ENCODE data around the gene PDC. TPM values are rescaled to one million over a fixed set of nuclear protein-coding genes. Genes with fewer than 3 reads are reported as not detected.
"Not testable (repeated sequence)": the region's sequence is repeated elsewhere in the genome, so short reads cannot be mapped to it uniquely, and the experiment has no call there.

PDC gene
- total RNA-seq, 6 experiments from 2014 or later = not detected

- no peak overlapping the region for H3K4me3 ChIP-seq
- intact Hi-C loops (cut with DNase I) = no loop called here
- TF ChIP-seq POLR2A (IDR thresholded peaks at IDR 0.05) (no peak), CTCF (IDR thresholded peaks at IDR 0.05) (no peak)
- H3K36me3 ChIP-seq = no peaks in the 10 kb centered on the region
- no peak for DNase-seq
- 71% methylated on average over 2 of the region's 2 CpGs for WGBS (ENCODE audit: insufficient coverage, low coverage, low lambda C conversion rate, missing lambda C conversion rate)
- H3K27me3 ChIP-seq = no peaks in the 10 kb centered on the region
- H3K9me3 ChIP-seq = no peaks in the 10 kb centered on the region
- H3K27ac ChIP-seq = no peak overlapping the region
- no peaks in the 10 kb centered on the region for H3K4me1 ChIP-seq
- no peak for ATAC-seq
Measured at GRCh38 chr1:186465946-186466345, 5.0 kb upstream of the PDC start.

DNA sequence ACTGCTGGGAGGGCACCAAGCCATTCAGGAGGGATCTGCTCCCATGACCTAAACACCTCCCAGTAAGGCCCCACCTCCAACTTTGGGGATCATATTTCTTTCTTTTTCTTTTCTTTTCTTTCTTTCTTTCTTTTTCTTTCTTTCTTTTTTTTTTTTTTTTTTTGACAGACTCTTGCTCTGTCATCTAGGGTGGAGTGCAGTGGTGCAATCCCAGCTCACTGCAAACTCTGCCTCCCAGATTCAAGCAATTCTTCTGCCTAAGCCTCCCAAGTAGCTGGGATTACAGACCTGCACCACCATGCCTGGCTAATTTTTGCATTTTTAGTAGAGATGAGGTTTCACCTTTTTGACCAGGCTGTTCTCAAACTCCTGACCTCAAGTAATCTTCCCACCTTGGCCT, 4.6 kb upstream of the PDC start:
- H3K4me3 ChIP-seq; intact Hi-C loops (cut with DNase I); DNase-seq; H3K27ac ChIP-seq; H3K9me3 ChIP-seq; H3K27me3 ChIP-seq; H3K36me3 ChIP-seq; H3K4me1 ChIP-seq; ATAC-seq: not testable (repeated sequence)

- Histone ChIP-seq H3K9me3 (no peaks in the 10 kb centered on the region), H3K4me1 (no peaks in the 10 kb centered on the region), H3K4me3 (no peak overlapping the region), H3K27me3 (no peaks in the 10 kb centered on the region), H3K36me3 (no peaks in the 10 kb centered on the region), H3K27ac (no peak overlapping the region)
- intact Hi-C loops (cut with DNase I) = no loop called here
- DNase-seq (no peak), ATAC-seq (no peak)
- WGBS (ENCODE audit: insufficient coverage, low coverage, low lambda C conversion rate, missing lambda C conversion rate) = 71% methylated on average over 3 of the region's 3 CpGs
- no peak for TF ChIP-seq CTCF (IDR thresholded peaks at IDR 0.05)
- TF ChIP-seq POLR2A (IDR thresholded peaks at IDR 0.05) = no peak
Measured at GRCh38 chr1:186463926-186464325, 3.0 kb upstream of the PDC start.

- TF ChIP-seq CTCF (IDR thresholded peaks at IDR 0.05) = no peak
- no peak for TF ChIP-seq POLR2A (IDR thresholded peaks at IDR 0.05)
- no peaks in the 10 kb centered on the region for H3K4me1 ChIP-seq
- ATAC-seq (no peak), DNase-seq (no peak)
- H3K9me3 ChIP-seq = no peaks in the 10 kb centered on the region
- no peaks in the 10 kb centered on the region for H3K27me3 ChIP-seq
- 33% methylated on average over 3 of the region's 5 CpGs for WGBS (ENCODE audit: insufficient coverage, low coverage, low lambda C conversion rate, missing lambda C conversion rate)
- intact Hi-C loops (cut with DNase I) = no loop called here
- no peak overlapping the region for H3K27ac ChIP-seq
- no peaks in the 10 kb centered on the region for H3K36me3 ChIP-seq
- H3K4me3 ChIP-seq = no peak overlapping the region
Measured at GRCh38 chr1:186463511-186463910, 2.6 kb upstream of the PDC start.

DNA sequence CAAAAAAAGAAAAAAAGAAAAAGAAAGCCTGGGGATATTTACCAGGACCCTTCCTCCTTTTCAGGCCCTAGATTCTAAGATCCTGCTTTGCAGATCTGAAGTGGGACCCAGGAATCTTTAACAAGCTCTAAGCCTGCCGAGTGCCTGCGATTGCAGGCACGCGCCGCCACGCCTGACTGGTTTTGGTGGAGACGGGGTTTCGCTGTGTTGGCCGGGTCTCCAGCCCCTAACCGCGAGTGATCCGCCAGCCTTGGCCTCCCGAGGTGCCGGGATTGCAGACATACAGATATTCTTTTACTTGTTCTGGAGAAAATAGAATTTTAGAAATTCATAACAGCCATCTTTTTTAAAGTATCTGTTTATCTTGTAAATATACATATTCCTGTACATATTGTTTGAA, 1.8 kb downstream of the PDC start:
- WGBS (ENCODE audit: insufficient coverage, low coverage, low lambda C conversion rate, missing lambda C conversion rate) = 84% methylated on average over 6 of the region's 14 CpGs
- H3K36me3 ChIP-seq; H3K27ac ChIP-seq; ATAC-seq; H3K4me1 ChIP-seq; H3K27me3 ChIP-seq; H3K9me3 ChIP-seq; DNase-seq; H3K4me3 ChIP-seq; intact Hi-C loops (cut with DNase I): not testable (repeated sequence)

DNA sequence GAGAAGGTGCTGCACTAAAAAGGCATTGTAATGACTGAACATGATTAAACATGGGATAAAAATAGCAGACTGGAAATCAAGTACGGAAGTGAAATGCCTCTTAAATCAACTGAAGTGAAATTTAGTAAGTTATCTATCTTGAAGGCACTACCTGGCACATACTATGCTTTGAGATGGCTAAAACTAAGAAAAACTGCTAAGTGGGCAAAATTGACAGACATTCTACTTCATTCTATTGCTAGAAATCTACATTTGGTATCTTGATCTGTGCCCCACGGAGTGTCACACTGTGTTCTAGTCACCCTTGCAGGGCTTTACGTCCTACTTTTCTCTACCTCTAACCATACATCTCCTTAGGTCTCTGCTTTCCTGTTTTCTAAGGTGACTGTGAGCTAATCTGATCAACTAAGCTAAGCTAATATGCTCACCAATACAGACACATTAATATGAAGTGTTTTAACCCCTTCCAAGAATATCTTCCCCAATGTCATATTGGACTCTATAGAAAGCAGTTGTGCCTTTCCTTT, 4.1 kb downstream of the PDC start:
- DNase-seq (no peak), ATAC-seq (no peak)
- Histone ChIP-seq H3K27me3 (no peaks in the 10 kb centered on the region), H3K36me3 (no peaks in the 10 kb centered on the region), H3K4me3 (no peak overlapping the region), H3K4me1 (no peaks in the 10 kb centered on the region), H3K27ac (no peak overlapping the region), H3K9me3 (no peaks in the 10 kb centered on the region)
- WGBS (ENCODE audit: insufficient coverage, low coverage, low lambda C conversion rate, missing lambda C conversion rate) = 81% methylated on average over 3 of the region's 3 CpGs
- intact Hi-C loops (cut with DNase I) = no loop called here
- TF ChIP-seq CTCF (IDR thresholded peaks at IDR 0.05) = no peak
- no peak for TF ChIP-seq POLR2A (IDR thresholded peaks at IDR 0.05)
